Neuronal stem cell (in vitro differentiated cells): ENCODE measurements around the gene PRICKLE4.
A peak's percentile ranks its signal among the peaks of the same experiment; 100 is the strongest.

Experiments used
- DNase-seq: peaks from one replicate; pipeline ENCODE4 v3.0.0-alpha.2; 2013; ENCODE audit warnings: low spot score
- H2AFZ ChIP-seq: one replicate; pipeline ENCODE4 v1.6.1; 2013; ENCODE audit warnings: mild to moderate bottlenecking, low read length, inconsistent platforms
- H2AK5ac ChIP-seq: 2 replicates; pipeline ENCODE4 v1.6.1; 2013; ENCODE audit warnings: low read depth, mild to moderate bottlenecking, inconsistent platforms, low read length, moderate library complexity, mixed read lengths
- H2BK120ac ChIP-seq: 2 replicates; pipeline ENCODE4 v1.6.1; 2013; ENCODE audit warnings: low read depth, mild to moderate bottlenecking, inconsistent platforms, low read length, moderate library complexity, mixed read lengths
- H2BK12ac ChIP-seq: one replicate; pipeline ENCODE4 v1.6.1; 2013; ENCODE audit warnings: low read length, inconsistent platforms
- H2BK15ac ChIP-seq: 2 replicates; pipeline ENCODE4 v1.6.1; 2013; ENCODE audit warnings: mild to moderate bottlenecking, low read length, inconsistent platforms, mixed read lengths
- H2BK5ac ChIP-seq: one replicate; pipeline ENCODE4 v1.6.1; 2013; ENCODE audit warnings: inconsistent platforms, mild to moderate bottlenecking, low read length, moderate library complexity
- H3K14ac ChIP-seq: one replicate; pipeline ENCODE4 v1.6.1; 2013; ENCODE audit warnings: low read length, inconsistent platforms
- H3K18ac ChIP-seq: 2 replicates; pipeline ENCODE4 v1.6.1; 2013; ENCODE audit warnings: low read length, inconsistent platforms
- H3K23ac ChIP-seq: 2 replicates; pipeline ENCODE4 v1.6.1; 2013; ENCODE audit warnings: low read depth, mild to moderate bottlenecking, mixed read lengths, low read length, inconsistent platforms; ENCODE audit not compliant: poor library complexity
- H3K27ac ChIP-seq: replicated peaks from 3 replicates; pipeline ENCODE4 v1.5.1; 2013; ENCODE audit warnings: low read length, inconsistent platforms
- H3K27me3 ChIP-seq, 3 experiments: 2 replicates each; pipeline ENCODE4 v1.6.1; 2013; ENCODE audit warnings: low read length in 3 of 3, mild to moderate bottlenecking in 2 of 3, inconsistent platforms in 1 of 3, low read depth in 1 of 3, mixed read lengths in 1 of 3, moderate library complexity in 1 of 3; ENCODE audit not compliant: control insufficient read depth in 3 of 3, insufficient read depth in 3 of 3
- H3K36me3 ChIP-seq, 2 donors: replicated peaks in 1 of 2; 2 replicates each; pipeline ENCODE4 v1.6.1; 2013; ENCODE audit warnings: low read length in 2 of 2; ENCODE audit not compliant: control insufficient read depth in 2 of 2, insufficient read depth in 2 of 2
- H3K4ac ChIP-seq: 2 replicates; pipeline ENCODE4 v1.6.1; 2013; ENCODE audit warnings: inconsistent platforms, mild to moderate bottlenecking, low read length, moderate library complexity
- H3K4me1 ChIP-seq, 2 donors: 1 replicate in 1 of 2; 2 replicates in 1 of 2; pipeline ENCODE4 v1.6.1; 2013; ENCODE audit warnings: low read length in 2 of 2, low read depth in 1 of 2; ENCODE audit not compliant: control insufficient read depth in 2 of 2, insufficient read depth in 1 of 2
- H3K4me2 ChIP-seq: one replicate; pipeline ENCODE4 v1.6.1; 2013; ENCODE audit warnings: mild to moderate bottlenecking, low read length, inconsistent platforms; ENCODE audit not compliant: insufficient read depth, poor library complexity, severe bottlenecking
- H3K4me3 ChIP-seq, 2 donors: 2 replicates each; pipeline ENCODE4 v1.5.1; 2013; ENCODE audit warnings: low read length in 2 of 2, mild to moderate bottlenecking in 2 of 2, inconsistent platforms in 1 of 2, moderate library complexity in 1 of 2
- H3K79me1 ChIP-seq: one replicate; pipeline ENCODE4 v1.6.1; 2013; ENCODE audit warnings: low read depth, mild to moderate bottlenecking, inconsistent platforms, low read length, moderate library complexity
- H3K9ac ChIP-seq: one replicate; pipeline ENCODE4 v1.6.1; 2013; ENCODE audit warnings: mild to moderate bottlenecking, low read depth, low read length, inconsistent platforms; ENCODE audit not compliant: poor library complexity
- H3K9me3 ChIP-seq, 2 donors: replicated peaks in 1 of 2; 2 replicates each; pipeline versions ENCODE3 to v1.6.1; 2013; ENCODE audit warnings: low read length in 2 of 2, mild to moderate bottlenecking in 2 of 2, inconsistent platforms in 1 of 2, low read depth in 1 of 2, mixed read lengths in 1 of 2, moderate library complexity in 1 of 2; ENCODE audit not compliant: control insufficient read depth in 2 of 2, insufficient read depth in 1 of 2
- H4K8ac ChIP-seq: one replicate; pipeline ENCODE4 v1.6.1; 2013; ENCODE audit warnings: low read depth, mild to moderate bottlenecking, inconsistent platforms, low read length, moderate library complexity
- H4K91ac ChIP-seq: one replicate; pipeline ENCODE4 v1.6.1; 2013; ENCODE audit warnings: low read length, low read depth, mild to moderate bottlenecking, inconsistent platforms; ENCODE audit not compliant: poor library complexity
- WGBS, 2 donors: extraction: QIAGEN DNeasy Blood & Tissue Kit; methylation state at CpG; one replicate each; pipeline ENCODE4 v1.1.7; 2013; ENCODE audit warnings: missing lambda C conversion rate in 2 of 2, mixed read lengths in 1 of 2; ENCODE audit not compliant: insufficient read length in 2 of 2, insufficient replicate concordance in 1 of 2; ENCODE audit errors: extremely low coverage in 2 of 2; 5-methylcytosine and 5-hydroxymethylcytosine counted together

The PRICKLE4 gene

DNA sequence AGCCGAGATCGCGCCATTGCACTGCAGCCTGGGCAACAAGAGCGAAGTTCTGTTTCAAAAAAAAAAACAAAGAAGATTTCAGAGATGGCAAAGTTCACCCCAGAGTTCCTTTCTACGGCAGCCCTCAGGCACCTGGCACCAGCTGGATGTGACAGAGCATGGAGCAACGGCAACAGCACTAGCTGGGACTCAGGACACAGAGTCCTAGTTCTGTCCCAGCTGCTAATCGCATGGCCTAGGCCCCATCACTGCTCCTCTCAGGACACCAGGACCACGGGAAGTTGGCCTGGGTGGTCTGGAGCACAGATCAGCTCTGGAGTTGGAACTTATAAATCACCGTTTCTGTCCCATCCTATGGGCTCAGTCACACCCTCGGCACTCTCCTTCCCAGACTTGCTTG is 34.5 kb upstream of the PRICKLE4 start:
- no peak overlapping the region for H3K18ac ChIP-seq
- no peak overlapping the region for H3K14ac ChIP-seq
- H2BK12ac ChIP-seq: no peak overlapping the region
- H4K91ac ChIP-seq: no peak overlapping the region
- H2BK15ac ChIP-seq: no peak overlapping the region
- H3K9ac ChIP-seq: peak overlapping the region; percentile 65
- no CpG with 5 or more reads among the region's 10 CpGs for WGBS, 2 donors
- H4K8ac ChIP-seq: no peak overlapping the region
- H3K36me3 ChIP-seq: no peaks in the 10 kb centered on the region
- H3K23ac ChIP-seq: peak overlapping the region; percentile 62
- no peak overlapping the region for H2AK5ac ChIP-seq
- peaks cover 0 to 2% of the 10 kb centered on the region in 2 donors for H3K9me3 ChIP-seq
- H2AFZ ChIP-seq: no peak overlapping the region
- H3K4me1 ChIP-seq: peaks cover 0 to 2% of the 10 kb centered on the region in 2 donors
- H3K27me3 ChIP-seq: peaks cover 0 to 53% (median 0%) of the 10 kb centered on the region in 3 experiments
- no peak overlapping the region for H3K4me2 ChIP-seq
- no peak overlapping the region for H3K27ac ChIP-seq
- H3K4ac ChIP-seq: no peak overlapping the region
- no peaks in the 10 kb centered on the region for H3K79me1 ChIP-seq
- DNase-seq: no peak
- H2BK5ac ChIP-seq: no peak overlapping the region
- H3K4me3 ChIP-seq: no peak overlapping the region
- H2BK120ac ChIP-seq: no peak overlapping the region

DNA sequence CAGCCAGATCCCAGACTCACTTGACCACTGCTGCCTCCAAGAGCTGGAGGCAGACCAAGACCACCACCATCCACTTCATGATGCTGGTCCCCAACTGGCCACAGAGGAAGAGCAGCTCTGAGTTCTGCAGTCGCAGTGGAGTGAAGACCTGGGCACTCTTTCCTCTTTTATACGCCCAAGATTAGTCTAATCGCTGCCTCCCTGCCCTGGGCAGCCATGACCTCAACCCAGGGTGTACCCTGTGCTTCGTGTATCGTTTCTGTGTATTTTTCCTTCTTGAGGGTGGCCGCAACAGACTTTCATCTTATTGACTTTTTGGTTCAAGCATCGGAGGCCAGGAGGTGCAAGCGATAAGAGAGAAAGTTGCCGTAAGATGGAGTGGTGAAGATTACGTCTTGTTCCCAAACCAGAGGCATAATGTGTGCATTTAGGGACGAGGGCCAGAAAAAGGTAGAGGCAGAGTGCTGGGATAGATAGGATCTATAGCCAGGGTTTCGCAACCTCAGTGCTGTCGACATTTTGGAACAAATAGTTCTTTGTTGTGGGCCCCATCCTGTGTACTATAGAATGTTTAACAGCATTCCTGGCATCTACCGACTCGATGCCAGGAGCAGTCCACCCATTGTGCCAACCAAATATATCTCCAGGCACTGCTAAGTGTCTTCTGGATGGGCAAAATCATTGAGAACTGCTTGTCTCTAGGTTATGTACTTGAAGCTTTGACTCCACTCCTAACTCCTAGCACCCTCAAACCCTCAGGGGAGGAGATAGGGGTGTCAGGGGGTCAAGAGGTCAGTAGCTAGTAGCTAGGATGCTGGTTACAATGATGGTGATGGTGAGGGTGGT is 33.1 kb upstream of the PRICKLE4 start, which contains the start of gene PGC:
Gene PGC, minus strand, starts transcription at position 142 of the 846 bp plus-strand sequence. Its CDS starts 63 bp downstream, at position 79.
- Histone ChIP-seq H2BK5ac (peak within 1 kb of the TSS; percentile 28), H2BK12ac (no peak within 1 kb of the TSS), H3K18ac (no peak within 1 kb of the TSS), H4K91ac (no peak within 1 kb of the TSS), H3K9ac (no peak within 1 kb of the TSS), H3K27ac (no peak within 1 kb of the TSS), H2BK120ac (no peak within 1 kb of the TSS), H3K4me1 (no peaks in the 10 kb centered on the region), H3K27me3 (peaks cover 0 to 55% (median 0%) of the 10 kb centered on the region in 3 experiments), H2AK5ac (no peak within 1 kb of the TSS), H3K9me3 (peaks cover 0 to 2% of the 10 kb centered on the region in 2 donors), H3K4me3 (no peak within 1 kb of the TSS), H4K8ac (no peak within 1 kb of the TSS), H3K4ac (no peak within 1 kb of the TSS), H3K14ac (no peak within 1 kb of the TSS), H3K4me2 (no peak within 1 kb of the TSS), H2AFZ (no peak within 1 kb of the TSS), H2BK15ac (no peak within 1 kb of the TSS), H3K36me3 (no peaks in the 10 kb centered on the region), H3K79me1 (no peaks in the 10 kb centered on the region), H3K23ac (peak within 1 kb of the TSS; percentile 62)
- no peak for DNase-seq
- WGBS, 2 donors: no CpG with 5 or more reads among the region's 15 CpGs

DNA sequence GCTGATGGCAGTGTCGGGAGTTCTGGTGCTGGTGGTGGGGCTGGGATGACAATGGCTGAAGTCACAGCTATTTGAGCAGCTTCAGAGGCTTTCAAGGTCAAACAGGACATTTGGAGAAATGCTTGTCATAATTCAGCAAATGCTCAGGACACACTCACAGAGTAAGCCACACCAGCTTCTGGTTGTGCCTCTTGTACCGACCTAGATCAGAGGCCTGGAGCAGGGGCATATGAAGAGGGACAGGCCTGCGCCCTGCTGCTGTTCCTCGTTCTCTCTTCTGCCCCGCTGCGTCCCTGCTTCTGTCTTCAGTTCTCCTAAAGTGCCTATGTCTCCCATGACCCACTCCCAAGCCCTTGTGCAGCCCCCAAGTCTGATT is 32.5 kb upstream of the PRICKLE4 start:
- peaks cover 0 to 2% of the 10 kb centered on the region in 2 donors for H3K9me3 ChIP-seq
- H3K14ac ChIP-seq: no peak overlapping the region
- no peak overlapping the region for H2BK120ac ChIP-seq
- H3K4me2 ChIP-seq: no peak overlapping the region
- no peak overlapping the region for H4K8ac ChIP-seq
- no peak overlapping the region for H2AK5ac ChIP-seq
- H4K91ac ChIP-seq: no peak overlapping the region
- H2BK5ac ChIP-seq: no peak overlapping the region
- no peaks in the 10 kb centered on the region for H3K36me3 ChIP-seq
- WGBS, 2 donors: no CpG with 5 or more reads among the region's 6 CpGs
- H3K23ac ChIP-seq: no peak overlapping the region
- H3K4me3 ChIP-seq: no peak overlapping the region
- H2AFZ ChIP-seq: no peak overlapping the region
- no peaks in the 10 kb centered on the region for H3K79me1 ChIP-seq
- H3K27me3 ChIP-seq: peaks cover 0 to 52% (median 0%) of the 10 kb centered on the region in 3 experiments
- no peak overlapping the region for H2BK12ac ChIP-seq
- H3K18ac ChIP-seq: no peak overlapping the region
- H3K9ac ChIP-seq: no peak overlapping the region
- H3K27ac ChIP-seq: no peak overlapping the region
- DNase-seq: no peak
- H3K4ac ChIP-seq: no peak overlapping the region
- H2BK15ac ChIP-seq: no peak overlapping the region
- no peaks in the 10 kb centered on the region for H3K4me1 ChIP-seq

DNA sequence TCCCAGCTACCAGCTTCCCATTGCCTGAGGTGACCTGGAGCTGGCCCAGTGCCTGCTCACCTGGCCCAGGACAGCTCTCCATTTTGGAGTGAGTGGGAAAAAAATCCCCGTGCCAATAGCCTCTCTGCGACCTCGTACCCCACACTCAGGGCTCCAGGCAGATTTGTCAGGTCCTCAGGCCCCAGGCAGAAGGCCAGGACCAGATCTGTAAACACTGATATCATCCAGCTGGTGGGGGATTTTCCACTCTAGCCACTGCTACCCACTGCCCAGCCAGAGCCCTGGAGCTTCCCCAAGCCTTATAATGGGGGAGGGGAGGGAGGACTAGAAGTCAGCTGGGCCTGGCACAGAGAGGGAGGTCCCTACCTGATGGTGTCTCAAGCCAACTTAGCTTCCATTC is 32.0 kb upstream of the PRICKLE4 start:
- Histone ChIP-seq H2BK12ac (no peak overlapping the region), H2AFZ (no peak overlapping the region), H2AK5ac (no peak overlapping the region), H3K4me2 (no peak overlapping the region), H4K91ac (no peak overlapping the region), H3K18ac (no peak overlapping the region), H4K8ac (no peak overlapping the region), H2BK120ac (no peak overlapping the region), H3K9ac (no peak overlapping the region), H3K4ac (peak overlapping the region; percentile 53), H2BK15ac (peak overlapping the region; percentile 61), H3K9me3 (peaks cover 0 to 2% of the 10 kb centered on the region in 2 donors), H3K23ac (no peak overlapping the region), H3K27ac (no peak overlapping the region), H3K14ac (no peak overlapping the region), H3K27me3 (peaks cover 0 to 50% (median 0%) of the 10 kb centered on the region in 3 experiments), H2BK5ac (no peak overlapping the region), H3K4me3 (no peak overlapping the region), H3K79me1 (no peaks in the 10 kb centered on the region), H3K4me1 (no peaks in the 10 kb centered on the region), H3K36me3 (no peaks in the 10 kb centered on the region)
- no CpG with 5 or more reads among the region's 3 CpGs for WGBS, 2 donors
- DNase-seq: no peak
